NCI-H2081 treated with DMSO at 0.1 percent for 48 hours (cell line): ENCODE measurements around the gene FAR1.

Experiments
- DNase-seq: peaks from one replicate; lab custom pipeline; 2025; lab: John Stamatoyannopoulos, UW

FAR1 gene

GRCh38 chr11:13778345-13778744, 109.9 kb downstream of the FAR1 start:
- DNase-seq: no peak

DNA sequence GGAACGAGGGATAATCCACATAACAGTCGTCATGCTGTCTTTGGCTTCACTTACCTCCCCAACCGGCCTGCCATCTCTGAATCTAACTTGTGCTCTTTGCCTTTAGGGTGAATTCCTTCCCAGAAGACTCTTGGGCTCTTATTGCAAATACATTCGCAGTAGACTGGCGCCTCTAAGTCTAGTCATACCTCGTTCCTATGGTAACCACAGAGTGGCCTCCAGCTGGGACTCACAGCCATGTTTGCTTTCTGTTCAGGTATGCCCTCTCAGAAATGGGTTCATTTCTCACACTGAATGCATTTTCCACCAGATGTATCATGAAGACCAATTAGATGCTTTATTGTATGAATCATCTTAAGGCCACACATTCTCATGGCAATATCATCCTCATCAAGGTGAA, 112.7 kb downstream of the FAR1 start:
- no peak for DNase-seq
